Measurements from ENCODE around the gene TSPAN14.
"Not testable (repeated sequence)": the region's sequence is repeated elsewhere in the genome, so short reads cannot be mapped to it uniquely, and the experiment has no call there.

TSPAN14 gene
- 179 to 202 reads per million in 2 donors for total RNA-seq

- DNase-seq: peak; percentile 65
These were observed at the start of gene TSPAN14 for GRCh38 chr10:80453842-80454512. TSPAN14 (plus strand) TSS chr10:80454310; CDS start chr10:80489234, 34,924 bp downstream.

- DNase-seq: no peak
These were observed 49.1 kb upstream of the TSPAN14 start for GRCh38 chr10:80405035-80405434.

- DNase-seq: no peak
These were observed 48.5 kb upstream of the TSPAN14 start for GRCh38 chr10:80405626-80406025.

GRCh38 chr10:80406204-80406603, 47.9 kb upstream of the TSPAN14 start:
- no peak for DNase-seq

GRCh38 chr10:80407812-80408241, 46.3 kb upstream of the TSPAN14 start:
- DNase-seq: no peak

- DNase-seq: peak; percentile 51
These were observed 45.6 kb upstream of the TSPAN14 start, which contains the start of gene PRXL2A for GRCh38 chr10:80408242-80409101. PRXL2A (plus strand) TSS chr10:80408551; CDS start chr10:80420468, 11,917 bp downstream.

- DNase-seq: no peak
These were observed 45.0 kb upstream of the TSPAN14 start for GRCh38 chr10:80409121-80409520.

- DNase-seq: no peak
These were observed 44.0 kb upstream of the TSPAN14 start for GRCh38 chr10:80410122-80410521.

- DNase-seq: no peak
These were observed 43.4 kb upstream of the TSPAN14 start for GRCh38 chr10:80410578-80411145.

GRCh38 chr10:80411267-80411668, 42.8 kb upstream of the TSPAN14 start:
- DNase-seq: no peak

- DNase-seq: no peak
These were observed 42.4 kb upstream of the TSPAN14 start for GRCh38 chr10:80411681-80412220.

- DNase-seq: no peak
These were observed 41.6 kb upstream of the TSPAN14 start for GRCh38 chr10:80412486-80412885.

GRCh38 chr10:80413271-80413996, 40.7 kb upstream of the TSPAN14 start:
- no peak for DNase-seq

- no peak for DNase-seq
These were observed 39.8 kb upstream of the TSPAN14 start for GRCh38 chr10:80414142-80414895.

- no peak for DNase-seq
These were observed 38.2 kb upstream of the TSPAN14 start for GRCh38 chr10:80415734-80416478.

GRCh38 chr10:80416479-80417098, 37.5 kb upstream of the TSPAN14 start:
- DNase-seq: no peak

GRCh38 chr10:80417256-80417655, 36.9 kb upstream of the TSPAN14 start:
- DNase-seq: not testable (repeated sequence)

- DNase-seq: no peak
These were observed 32.9 kb upstream of the TSPAN14 start for GRCh38 chr10:80421050-80421706.

GRCh38 chr10:80421707-80422536, 32.2 kb upstream of the TSPAN14 start:
- no peak for DNase-seq
